NCI-H2227 treated with DMSO at 0.1 percent for 48 hours (cell line): Measurements from ENCODE around the gene SPTB.
A peak's percentile ranks its signal among the peaks of the same experiment; 100 is the strongest.

Experiments
- DNase-seq: peaks from one replicate; lab custom pipeline; 2025; lab: John Stamatoyannopoulos, UW

The SPTB gene

GRCh38 chr14:64885559-64885958 is 5.9 kb upstream of the SPTB start:
- DNase-seq, result no peak

- peak; percentile 59 for DNase-seq
Measured at GRCh38 chr14:64880221-64881121, 764 bp upstream of the SPTB start.

DNA sequence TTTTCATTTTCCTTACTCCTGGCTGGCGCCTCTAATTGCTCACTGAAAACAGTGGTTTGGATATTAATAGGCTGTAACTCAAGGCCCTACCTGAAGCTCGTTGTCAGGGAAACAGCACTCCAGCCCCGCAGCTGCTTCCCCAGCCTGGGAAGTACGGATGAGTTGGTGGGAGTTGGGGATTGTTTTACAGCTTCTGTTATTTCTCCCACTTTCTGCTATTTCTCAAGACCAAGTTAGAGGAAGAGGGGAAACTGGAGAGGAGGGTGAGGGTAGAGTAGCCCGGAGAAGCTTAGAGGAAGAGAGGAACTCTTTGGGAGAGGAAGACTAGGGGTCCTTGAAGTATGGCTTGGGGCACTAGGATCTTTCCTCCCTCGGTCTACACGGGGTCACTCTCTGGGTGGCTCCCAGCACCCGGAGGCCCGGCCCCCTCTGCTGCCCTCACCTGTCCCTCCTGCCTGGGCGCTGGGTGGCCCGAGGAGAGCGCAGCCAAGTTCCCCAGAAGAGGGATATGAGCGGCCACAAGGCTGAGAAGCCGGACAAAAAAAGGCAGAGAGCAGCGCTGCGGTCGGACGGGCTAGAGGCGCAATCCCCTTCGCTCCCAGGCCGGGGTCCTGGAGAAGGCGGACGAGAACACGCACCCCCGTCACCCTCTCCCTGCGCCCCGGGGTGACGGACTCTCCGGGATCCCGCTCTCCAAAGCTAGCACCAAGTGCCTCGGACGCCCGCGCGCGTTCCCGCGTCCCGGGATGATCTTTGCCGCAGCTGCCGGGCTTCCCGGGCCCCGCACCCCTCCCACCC is 671 bp downstream of the SPTB start:
- peak; percentile 15 for DNase-seq

- DNase-seq, result no peak
Measured at GRCh38 chr14:64877846-64878245, 1.9 kb downstream of the SPTB start.

DNA sequence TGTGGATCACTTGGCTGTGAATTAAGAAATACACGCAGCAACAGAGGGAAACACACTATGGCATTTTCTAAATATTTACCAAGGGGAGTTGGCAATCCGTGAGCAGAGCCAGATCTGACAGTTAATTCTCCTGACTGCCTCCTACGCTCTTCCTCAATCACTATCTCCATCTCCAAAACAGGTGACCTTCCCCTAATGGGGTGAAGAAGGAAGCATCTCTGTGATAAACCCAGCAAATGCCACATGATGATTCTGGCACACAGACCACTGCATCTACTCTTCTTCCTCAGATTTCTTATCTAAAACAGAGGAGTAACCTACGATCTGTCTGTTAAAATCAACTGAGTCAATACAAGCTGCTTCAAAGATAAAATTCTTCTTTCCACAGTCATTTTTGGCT is 4.4 kb downstream of the SPTB start:
- no peak for DNase-seq

DNA sequence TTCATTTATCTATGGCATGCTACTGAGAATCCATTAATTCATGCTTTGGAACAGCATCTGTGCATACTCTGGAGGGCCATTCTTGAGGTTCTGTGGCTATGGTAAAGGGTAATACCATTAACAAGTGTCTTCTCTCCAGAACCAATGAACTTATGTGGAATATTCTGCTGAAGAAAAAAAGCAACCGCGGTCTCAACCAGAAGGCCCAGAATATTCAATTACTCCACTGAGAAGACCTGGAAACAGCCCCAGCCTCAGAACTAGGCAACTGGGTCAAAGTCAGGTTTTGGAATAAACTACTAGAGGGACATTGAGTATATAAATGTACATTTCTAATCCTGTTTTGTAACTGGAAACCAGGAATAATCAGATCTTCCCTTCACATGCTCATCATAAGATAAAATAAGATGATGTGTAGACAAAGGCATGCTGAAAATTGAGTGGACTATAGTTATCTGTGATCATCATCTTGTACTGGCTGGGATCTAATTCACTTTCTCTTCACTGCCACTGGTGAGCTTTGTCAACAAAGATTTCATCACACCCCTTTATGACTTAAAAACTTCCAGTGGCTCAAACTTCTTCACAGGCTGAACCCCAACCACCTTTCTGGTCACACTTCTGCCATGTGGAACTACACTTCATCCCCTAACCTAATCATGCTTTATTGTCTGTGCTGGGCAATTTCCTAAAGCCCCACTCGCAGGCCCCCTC is 6.0 kb downstream of the SPTB start:
- DNase-seq, result no peak

GRCh38 chr14:64871344-64871743 is 8.4 kb downstream of the SPTB start:
- DNase-seq, result no peak

GRCh38 chr14:64870160-64870559 is 9.5 kb downstream of the SPTB start:
- no peak for DNase-seq

GRCh38 chr14:64868841-64869240 is 10.9 kb downstream of the SPTB start:
- no peak for DNase-seq

GRCh38 chr14:64868379-64868778 is 11.3 kb downstream of the SPTB start:
- no peak for DNase-seq

GRCh38 chr14:64867182-64867581 is 12.5 kb downstream of the SPTB start:
- no peak for DNase-seq

DNA sequence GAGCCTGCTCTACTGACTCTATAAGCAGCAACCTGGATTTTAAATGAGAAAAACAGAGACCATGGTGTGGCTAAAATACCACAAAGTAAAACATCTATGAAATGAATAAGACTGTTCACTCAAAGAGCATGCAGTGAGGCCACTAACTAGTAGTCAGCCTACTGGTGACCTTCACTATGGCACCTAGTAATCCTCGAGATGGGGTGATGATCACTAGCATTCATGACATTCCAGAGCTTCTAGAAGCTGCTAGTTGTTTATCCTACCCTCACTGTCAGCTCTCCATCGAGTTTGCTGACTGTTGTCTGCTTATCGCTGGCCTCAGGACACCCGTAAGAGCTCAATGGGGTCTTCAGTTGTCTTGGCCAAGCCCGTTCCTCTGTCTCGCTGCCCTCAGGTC is 13.7 kb downstream of the SPTB start:
- DNase-seq, result no peak

- no peak for DNase-seq
Measured at GRCh38 chr14:64865109-64865508, 14.6 kb downstream of the SPTB start.

- no peak for DNase-seq
Measured at GRCh38 chr14:64864258-64864657, 15.4 kb downstream of the SPTB start.

GRCh38 chr14:64861916-64862315 is 17.8 kb downstream of the SPTB start:
- DNase-seq, result no peak

- DNase-seq, result no peak
Measured at GRCh38 chr14:64860039-64860438, 19.7 kb downstream of the SPTB start.

DNA sequence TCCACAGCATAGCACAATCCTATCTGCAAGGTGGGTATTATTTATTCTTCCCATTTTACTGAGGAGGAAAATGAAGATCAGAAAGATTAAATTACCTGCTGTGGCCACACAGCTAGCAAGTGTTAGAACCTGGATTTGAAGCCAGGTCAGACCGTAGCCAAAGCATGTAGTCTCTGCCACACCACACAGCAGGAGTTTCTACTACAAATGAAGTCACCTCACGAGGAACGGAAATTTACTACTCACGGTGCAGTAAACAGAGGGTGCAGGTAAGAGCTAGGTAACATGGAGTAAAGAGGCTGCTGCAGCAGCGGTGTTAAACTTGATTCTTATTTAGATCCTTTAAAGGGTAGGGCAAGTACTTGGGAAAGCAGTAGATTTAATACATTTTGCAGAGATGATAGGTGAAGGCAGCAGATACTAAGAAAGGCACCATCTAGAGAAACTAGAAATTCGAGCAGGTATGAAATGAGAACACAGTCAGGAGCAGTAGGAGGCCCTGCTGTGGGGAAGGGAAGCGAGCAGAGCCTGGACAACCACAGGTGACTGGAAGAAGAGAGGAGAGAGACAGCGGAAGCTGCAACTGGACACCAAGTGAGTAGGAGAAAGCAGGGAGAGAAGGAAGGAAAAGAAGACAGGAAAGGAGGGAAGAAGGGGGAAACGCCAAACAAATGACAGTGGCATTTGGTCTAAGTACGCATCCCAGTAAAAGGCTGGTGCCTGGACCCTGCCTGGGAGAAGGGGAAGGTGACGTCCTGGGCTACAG is 21.5 kb downstream of the SPTB start:
- DNase-seq, result no peak

DNA sequence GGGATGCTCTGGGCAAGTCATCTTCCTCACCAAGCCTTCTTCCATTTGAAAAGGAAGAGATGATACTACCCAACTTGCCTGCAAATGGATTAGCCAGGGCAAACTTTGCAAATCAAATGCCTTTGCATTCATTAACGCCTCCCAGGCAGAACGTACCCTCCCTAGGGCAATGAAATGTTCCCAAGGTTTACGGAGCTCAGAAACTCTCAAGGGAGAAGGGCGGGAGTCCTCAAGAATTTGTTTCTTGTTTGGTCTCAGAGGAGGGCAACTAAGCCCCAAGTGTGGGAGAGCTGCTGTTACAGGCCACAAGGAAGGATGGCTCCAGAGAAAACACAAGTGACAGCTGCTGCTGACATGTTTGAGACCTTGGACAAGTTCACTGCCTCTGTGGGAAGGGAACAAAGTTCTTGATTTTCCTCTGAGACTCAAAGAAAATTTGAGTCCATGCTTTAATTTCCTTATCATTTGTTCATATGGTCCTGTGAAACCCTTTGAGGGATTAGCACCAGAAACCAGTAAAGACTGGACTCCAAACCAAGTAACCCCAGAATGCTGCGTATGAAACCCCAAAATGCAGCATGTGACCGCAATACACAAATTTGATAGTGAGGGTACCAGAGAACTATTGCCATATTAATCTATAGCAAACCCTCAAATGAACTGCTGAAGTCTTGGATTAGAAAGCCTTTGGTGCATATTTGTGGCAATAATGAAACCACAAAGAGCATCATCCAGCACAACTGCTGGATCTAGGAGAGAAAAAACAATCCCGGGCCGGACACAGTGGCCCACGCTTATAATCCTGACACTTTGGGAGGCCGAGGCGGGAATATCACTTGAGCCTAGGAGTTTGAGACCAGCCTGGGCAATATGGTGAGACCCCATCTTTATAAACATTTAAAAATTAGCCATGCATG is 22.9 kb downstream of the SPTB start:
- no peak for DNase-seq

GRCh38 chr14:64855721-64856528 is 23.8 kb downstream of the SPTB start:
- no peak for DNase-seq
